ENCODE results near the gene MEF2C.

DNA sequence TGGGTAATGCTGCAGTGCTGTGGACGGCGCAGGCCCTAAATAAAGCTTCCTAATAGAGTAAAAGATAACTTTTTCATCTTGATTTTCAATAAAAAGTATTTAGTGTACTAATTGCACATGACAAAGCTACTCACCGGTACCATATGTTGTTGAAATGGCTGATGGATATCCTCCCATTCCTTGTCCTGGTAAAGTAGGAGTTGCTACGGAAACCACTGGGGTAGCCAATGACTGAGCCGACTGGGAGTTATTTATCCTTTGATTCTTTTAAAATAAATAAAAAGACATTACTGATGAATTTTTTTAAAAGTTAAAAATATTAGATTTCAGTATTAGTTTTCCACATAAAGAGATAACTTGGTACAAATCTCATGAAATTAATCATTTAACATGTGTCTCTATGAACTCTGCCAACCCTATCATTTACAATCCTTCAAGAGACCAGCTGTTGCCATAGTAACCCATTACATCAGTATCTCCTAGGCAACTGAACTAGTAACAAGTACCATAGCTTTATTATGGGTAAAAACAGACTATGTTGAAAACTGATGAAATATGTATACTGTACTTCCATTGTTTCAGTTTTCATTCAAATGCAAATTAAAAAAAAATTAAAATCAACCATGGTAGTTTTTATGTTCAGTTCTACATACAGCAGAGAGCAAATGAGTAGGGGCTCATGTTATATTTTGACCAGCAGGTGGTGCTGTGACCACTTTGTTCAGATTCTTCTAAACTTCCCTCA, 153.7 kb downstream of the MEF2C start:
- TF ChIP-seq, protein P1, sequence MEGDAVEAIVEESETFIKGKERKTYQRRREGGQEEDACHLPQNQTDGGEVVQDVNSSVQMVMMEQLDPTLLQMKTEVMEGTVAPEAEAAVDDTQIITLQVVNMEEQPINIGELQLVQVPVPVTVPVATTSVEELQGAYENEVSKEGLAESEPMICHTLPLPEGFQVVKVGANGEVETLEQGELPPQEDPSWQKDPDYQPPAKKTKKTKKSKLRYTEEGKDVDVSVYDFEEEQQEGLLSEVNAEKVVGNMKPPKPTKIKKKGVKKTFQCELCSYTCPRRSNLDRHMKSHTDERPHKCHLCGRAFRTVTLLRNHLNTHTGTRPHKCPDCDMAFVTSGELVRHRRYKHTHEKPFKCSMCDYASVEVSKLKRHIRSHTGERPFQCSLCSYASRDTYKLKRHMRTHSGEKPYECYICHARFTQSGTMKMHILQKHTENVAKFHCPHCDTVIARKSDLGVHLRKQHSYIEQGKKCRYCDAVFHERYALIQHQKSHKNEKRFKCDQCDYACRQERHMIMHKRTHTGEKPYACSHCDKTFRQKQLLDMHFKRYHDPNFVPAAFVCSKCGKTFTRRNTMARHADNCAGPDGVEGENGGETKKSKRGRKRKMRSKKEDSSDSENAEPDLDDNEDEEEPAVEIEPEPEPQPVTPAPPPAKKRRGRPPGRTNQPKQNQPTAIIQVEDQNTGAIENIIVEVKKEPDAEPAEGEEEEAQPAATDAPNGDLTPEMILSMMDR (IDR thresholded peaks at IDR 0.05; ENCODE audit: low read depth, low read length, poor library complexity, severe bottlenecking), result peak; percentile 86
- no peak for TF ChIP-seq EZH2phosphoT487 (IDR thresholded peaks at IDR 0.05; ENCODE audit: borderline replicate concordance, low read length)

Data from DOHH2 (cell line).